Prostate gland (tissue), 2 donors: ENCODE results near the gene GRK1.

Source experiments
- CTCF ChIP-seq, 4 experiments: fragments of 200-600 bp in 2 of 4; fragments of 450-650 bp in 2 of 4; sonication (generic) in 2 of 4; IDR thresholded peaks; 1 replicate in 3 of 4; 2 replicates in 1 of 4; pipeline ENCODE4 v1.5.1; 2016 to 2019; ENCODE audit warnings: antibody characterized with exemption in 4 of 4, mild to moderate bottlenecking in 2 of 4, moderate library complexity in 2 of 4
- POLR2A ChIP-seq: fragments of 450-650 bp; IDR thresholded peaks from one replicate; pipeline ENCODE4 v1.6.1; 2016; ENCODE audit warnings: antibody characterized with exemption, mild to moderate bottlenecking
- POLR2AphosphoS5 ChIP-seq: sonication (generic); formaldehyde crosslinking; IDR thresholded peaks from one replicate; pipeline ENCODE4 v1.6.1; 2017; ENCODE audit warnings: antibody characterized with exemption

- no peak for TF ChIP-seq POLR2A
- no peak for TF ChIP-seq CTCF (IDR thresholded peaks at IDR 0.05)
- no peak for TF ChIP-seq POLR2AphosphoS5
These were observed 1.5 kb downstream of the GRK1 start for GRCh38 chr13:113668491-113668971.
